ENCODE results near the gene PNKP.
"Not testable (repeated sequence)": the region's sequence is repeated elsewhere in the genome, so short reads cannot be mapped to it uniquely, and the experiment has no call there.

Gene PNKP

DNA sequence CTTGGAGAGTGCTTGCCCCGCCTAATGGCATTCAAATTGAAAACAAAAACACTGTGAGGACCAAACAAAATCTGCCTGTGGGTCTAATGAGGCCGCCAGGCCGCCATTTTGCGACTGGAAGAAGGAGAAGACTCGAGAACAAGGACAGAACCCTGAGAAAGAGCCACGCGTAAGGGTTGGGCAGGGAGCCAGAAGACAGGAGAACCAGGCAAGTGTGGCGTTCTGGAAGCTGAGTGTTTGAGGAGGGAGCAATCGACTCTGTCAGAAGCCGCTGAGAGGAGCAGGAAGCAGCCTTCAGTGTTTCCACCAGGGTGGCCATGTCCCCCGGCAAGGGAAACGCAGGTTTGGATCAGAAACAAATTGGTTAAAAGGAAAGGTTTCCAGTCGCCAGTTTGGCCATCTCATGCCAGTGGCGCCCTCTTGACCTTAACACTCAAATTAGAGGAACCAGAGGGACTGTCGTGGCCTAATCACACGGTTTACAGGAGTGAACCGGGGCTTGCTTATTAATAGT is 26.6 kb downstream of the PNKP start:
- DNase-seq = no peak

- DNase-seq = no peak
These were observed 27.1 kb downstream of the PNKP start for GRCh38 chr19:49840321-49840720.

GRCh38 chr19:49839713-49840112 is 27.7 kb downstream of the PNKP start:
- DNase-seq = no peak

DNA sequence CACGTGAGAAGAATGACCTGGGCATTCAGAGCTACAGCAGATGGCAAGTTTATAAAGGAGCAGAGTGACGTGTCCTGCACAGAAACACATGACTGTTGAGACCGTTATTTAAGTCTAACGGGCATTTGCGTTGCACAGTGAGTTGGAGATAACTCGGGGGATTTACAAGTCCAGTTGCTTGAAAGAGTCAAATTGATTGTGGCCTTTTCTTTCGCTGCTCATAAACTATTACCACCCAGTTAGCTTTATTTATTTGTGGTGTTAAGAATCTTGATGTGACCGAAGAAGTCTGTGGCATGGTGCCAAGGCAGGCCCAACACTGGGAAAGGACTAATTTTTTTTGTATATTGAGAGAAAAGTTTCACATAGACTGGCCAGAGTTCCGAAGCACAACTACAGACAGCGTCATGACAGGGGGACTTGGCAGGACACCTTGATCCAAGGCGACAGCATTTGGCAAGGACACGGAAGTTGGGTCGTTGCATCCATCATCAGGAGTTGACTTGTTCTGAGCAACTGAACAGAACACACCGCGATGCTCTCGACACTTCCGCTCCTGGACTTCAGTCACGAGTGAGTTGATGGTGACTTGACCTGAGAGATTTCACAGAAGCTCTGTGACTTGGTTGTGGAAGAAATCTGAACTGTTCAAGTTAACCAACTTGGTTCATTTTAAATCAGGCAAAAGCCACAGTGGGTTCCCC is 28.3 kb downstream of the PNKP start:
- no peak for DNase-seq

- DNase-seq = no peak
These were observed 30.0 kb downstream of the PNKP start for GRCh38 chr19:49837425-49837824.

DNA sequence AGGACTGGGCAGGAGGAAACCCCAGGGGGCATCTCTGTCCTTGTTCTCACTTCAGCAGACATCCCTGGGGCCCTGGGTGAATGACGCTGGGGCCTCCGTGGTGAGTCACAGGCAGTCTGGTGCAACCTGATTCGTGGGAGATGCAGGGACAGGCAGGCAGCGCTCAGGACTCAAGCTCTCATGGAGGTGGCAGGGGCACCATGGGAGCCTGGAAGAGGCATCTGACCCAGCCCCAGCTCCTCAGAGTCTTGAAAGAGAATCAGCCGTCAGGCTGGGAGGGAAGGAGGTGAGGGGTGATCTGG is 30.4 kb downstream of the PNKP start:
- no peak for DNase-seq

- DNase-seq = no peak
These were observed 31.0 kb downstream of the PNKP start for GRCh38 chr19:49836176-49837008.

DNA sequence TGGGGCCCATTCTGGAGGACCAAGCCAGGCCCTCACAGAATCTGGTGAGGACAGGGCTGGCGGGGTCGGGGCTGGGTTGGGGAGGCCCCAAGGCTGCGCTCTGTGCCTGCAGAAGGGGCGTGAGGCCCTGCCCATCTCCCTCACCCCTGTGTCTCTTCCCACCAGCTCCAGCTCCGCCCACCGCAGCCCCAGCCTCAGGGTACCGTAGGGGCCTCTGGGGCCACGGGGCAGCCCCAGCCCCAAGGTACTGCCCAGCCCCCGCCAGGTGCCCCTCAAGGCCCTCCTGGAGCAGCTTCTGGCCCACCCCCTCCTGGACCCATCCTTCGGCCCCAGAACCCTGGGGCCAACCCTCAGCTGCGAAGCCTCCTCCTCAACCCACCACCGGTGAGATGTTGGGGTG is 31.8 kb downstream of the PNKP start:
- no peak for DNase-seq

- DNase-seq = no peak
These were observed 33.8 kb downstream of the PNKP start for GRCh38 chr19:49833599-49833998.

DNA sequence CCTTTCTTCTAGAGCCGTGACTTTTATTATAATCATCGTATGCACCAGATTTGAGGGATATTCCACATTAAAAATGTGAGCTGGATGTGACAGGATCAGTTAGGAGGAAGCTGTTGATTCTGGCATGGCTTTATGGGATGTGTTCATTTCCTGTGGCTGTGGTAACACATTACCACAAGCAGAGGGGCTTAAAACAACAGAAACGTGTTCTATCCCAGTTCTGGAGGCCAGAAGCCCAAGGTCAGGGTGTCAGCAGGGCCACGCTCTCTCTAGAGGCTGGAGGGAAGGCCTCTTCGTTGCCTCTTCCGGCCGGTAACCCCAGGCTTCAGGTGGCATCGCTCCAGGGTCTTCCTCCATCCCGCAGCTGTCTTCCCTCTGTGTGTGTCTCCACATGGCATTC is 34.8 kb downstream of the PNKP start:
- DNase-seq = no peak

DNA sequence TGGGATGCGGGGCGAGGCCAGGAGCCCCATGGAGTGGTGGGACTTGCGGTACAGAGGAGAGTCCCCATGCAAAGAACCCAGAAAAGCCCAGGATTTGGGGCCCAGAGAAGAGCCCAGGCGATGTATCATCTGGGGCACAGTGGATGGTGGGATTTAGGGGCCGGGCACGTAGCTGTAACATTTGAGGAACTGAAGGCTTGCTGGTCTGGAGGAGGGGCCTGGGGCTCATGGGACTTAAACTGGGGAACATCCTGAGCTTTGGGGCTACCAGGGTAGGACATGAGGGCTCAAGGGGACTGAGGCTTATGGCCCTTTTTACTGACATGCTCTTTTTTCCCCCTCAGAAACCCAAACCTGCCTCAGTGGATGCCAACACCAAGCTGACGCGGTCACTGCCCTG is 35.8 kb downstream of the PNKP start:
- DNase-seq = no peak

DNA sequence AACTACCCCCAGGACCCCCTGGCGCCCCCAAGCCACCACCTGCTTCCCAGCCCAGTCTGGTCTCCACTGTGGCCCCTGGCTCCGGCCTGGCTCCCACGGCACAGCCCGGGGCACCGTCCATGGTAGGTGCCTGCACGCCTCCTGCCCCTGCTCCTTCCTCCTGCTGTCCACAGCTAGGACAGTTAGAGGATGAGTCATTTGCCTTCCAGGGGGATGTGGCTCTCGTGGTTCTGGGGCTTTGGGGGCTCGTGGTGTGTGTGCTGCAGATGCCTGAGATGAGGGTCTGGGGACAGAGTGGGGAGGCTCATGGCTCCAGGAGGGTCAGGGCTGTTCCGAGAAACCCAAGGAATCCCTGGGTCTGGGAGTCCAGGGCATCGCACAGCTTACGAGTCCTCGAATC is 36.6 kb downstream of the PNKP start:
- DNase-seq = no peak

GRCh38 chr19:49829721-49830120 is 37.7 kb downstream of the PNKP start:
- DNase-seq = no peak

GRCh38 chr19:49829200-49829599 is 38.2 kb downstream of the PNKP start:
- DNase-seq = no peak

GRCh38 chr19:49827034-49827433 is 40.3 kb downstream of the PNKP start:
- no peak for DNase-seq

- no peak for DNase-seq
These were observed 42.7 kb downstream of the PNKP start for GRCh38 chr19:49824662-49825061.

- no peak for DNase-seq
These were observed 43.9 kb downstream of the PNKP start for GRCh38 chr19:49823472-49823871.

GRCh38 chr19:49820125-49820524 is 47.3 kb downstream of the PNKP start:
- DNase-seq = no peak

DNA sequence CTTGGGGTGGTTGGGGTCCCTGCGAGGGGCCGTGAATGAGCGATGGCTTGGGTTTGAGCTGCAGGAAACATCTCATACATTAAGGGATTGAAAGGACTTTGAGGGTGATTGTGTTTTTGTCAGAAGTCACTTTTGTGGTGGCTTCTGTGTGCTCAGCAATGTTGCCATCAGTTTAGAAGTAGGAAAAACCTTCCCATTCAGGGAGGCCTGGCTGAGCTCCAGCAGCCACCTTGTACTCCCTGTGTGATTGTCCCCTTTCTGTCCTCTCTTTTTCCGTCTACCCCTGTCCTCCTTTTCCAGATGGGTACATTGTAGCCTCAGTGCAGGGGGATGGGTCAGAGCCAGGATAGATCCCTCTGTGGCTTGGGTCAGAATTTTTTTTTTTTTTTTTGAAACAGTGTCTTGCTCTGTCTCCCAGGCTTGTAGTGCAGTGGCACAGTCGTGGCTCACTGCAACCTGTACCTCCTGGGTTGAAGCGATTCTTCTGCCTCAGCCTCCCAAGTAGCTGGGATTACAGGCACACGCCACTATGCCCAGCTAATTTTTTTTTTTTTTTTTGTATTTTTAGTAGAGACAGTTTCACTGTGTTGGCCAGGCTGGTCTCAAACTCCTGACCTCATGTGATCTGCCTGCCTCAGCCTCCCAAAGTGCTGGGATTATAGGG is 47.8 kb downstream of the PNKP start:
- DNase-seq = not testable (repeated sequence)

GRCh38 chr19:49818649-49819370 is 48.6 kb downstream of the PNKP start:
- no peak for DNase-seq

DNA sequence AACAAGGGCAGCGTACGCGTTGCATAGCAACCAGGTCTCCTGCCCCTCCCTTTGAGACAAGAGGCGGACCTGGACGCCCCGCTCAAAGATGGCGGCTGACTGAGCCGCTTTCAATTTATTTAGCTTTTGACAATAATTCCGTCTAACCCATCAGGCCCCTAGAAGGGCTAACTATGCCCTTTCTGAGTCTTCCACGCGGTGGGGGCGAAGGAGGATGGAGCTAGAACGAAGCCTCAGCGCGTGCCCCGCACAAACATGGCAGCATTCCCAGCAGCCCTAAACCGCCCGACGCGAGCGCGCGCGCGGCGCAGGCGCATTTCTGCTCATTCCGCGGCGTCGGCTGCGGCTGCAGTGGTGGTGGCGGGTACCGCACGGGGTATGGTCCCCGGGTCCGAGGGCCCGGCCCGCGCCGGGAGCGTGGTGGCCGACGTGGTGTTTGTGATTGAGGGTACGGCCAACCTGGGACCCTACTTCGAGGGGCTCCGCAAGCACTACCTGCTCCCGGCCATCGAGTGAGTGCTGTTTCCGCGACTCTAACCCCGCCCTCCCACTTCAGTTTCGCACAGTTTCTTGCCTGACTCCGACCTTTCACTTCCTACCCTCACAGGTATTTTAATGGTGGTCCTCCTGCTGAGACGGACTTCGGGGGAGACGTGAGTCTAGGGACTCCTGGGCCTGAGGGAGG is 49.3 kb downstream of the PNKP start, which contains the start of gene MED25:
Gene MED25 (plus strand): TSS at position 326 of the 685 bp plus-strand sequence. CDS start 53 bp downstream, at position 379.
- DNase-seq = peak; percentile 65

GRCh38 chr19:49816590-49816989 is 50.8 kb downstream of the PNKP start:
- DNase-seq = no peak
